K562 (cell line): ENCODE measurements around the gene SP100.

ENCODE experiments used
- AFF4 ChIP-seq: sonication (generic); formaldehyde crosslinking; IDR thresholded peaks from 2 replicates; pipeline ENCODE4 v1.8.0; 2023; ENCODE audit warnings: mild to moderate bottlenecking, missing genetic modification reagents
- CBX3 ChIP-seq, 2 experiments: IDR thresholded peaks; 1 replicate in 1 of 2; 2 replicates in 1 of 2; pipeline ENCODE4 v1.6.1; 2012; ENCODE audit warnings: inconsistent platforms in 2 of 2, low read length in 2 of 2, borderline replicate concordance in 1 of 2, control low read depth in 1 of 2
- CLOCK ChIP-seq: fragments of 250-450 bp; sonication (Bioruptor Pico); IDR thresholded peaks from 2 replicates; pipeline ENCODE4 v1.4.0; 2020; ENCODE audit warnings: mild to moderate bottlenecking, moderate library complexity, borderline replicate concordance
- CTCF ChIP-seq, 3 experiments: IDR thresholded peaks in 2 of 3; conservative IDR thresholded peaks in 1 of 3; 2 replicates each; pipeline ENCODE4 v1.5.1; 2011 to 2012; ENCODE audit warnings: low read length in 3 of 3, mild to moderate bottlenecking in 3 of 3, control low read depth in 2 of 3, improper control_type of control experiment in 1 of 3, inconsistent platforms in 1 of 3, low read depth in 1 of 3, mixed read lengths in 1 of 3, moderate library complexity in 1 of 3; ENCODE audit not compliant: insufficient read depth in 2 of 3
- REST ChIP-seq, 2 experiments: fragments of 450-650 bp; formaldehyde crosslinking in 1 of 2; IDR thresholded peaks; 2 replicates each; pipeline versions ENCODE4 v1.4.0 to v1.6.1; 2014 to 2020; ENCODE audit warnings: mild to moderate bottlenecking in 2 of 2, borderline replicate concordance in 1 of 2, low read depth in 1 of 2
- TCFL5 ChIP-seq: fragments of 250-450 bp; sonication (Bioruptor Pico); conservative IDR thresholded peaks from 2 replicates; pipeline ENCODE4 v1.6.1; 2021; ENCODE audit warnings: mild to moderate bottlenecking, moderate library complexity, matching md5 sums
- ZBTB2 ChIP-seq: fragments of 450-650 bp; IDR thresholded peaks from 2 replicates; pipeline ENCODE4 v1.6.1; 2016; ENCODE audit warnings: antibody characterized with exemption

GRCh38 chr2:230589497-230590015 lies 173.6 kb downstream of the SP100 start:
- TF ChIP-seq CBX3 (IDR thresholded peaks at IDR 0.05; ENCODE audit: borderline replicate concordance in 1 of 2, low read length in 2 of 2) (no peak), AFF4 (CRISPR knock-in tag) (no peak), TCFL5 (no peak), ZBTB2 (no peak), CLOCK (CRISPR knock-in tag) (no peak), CTCF (IDR thresholded peaks at IDR 0.05 in 2 of 3, conservative IDR thresholded peaks at IDR 0.05 in 1 of 3; ENCODE audit: insufficient read depth in 2 of 3, low read depth in 1 of 3, low read length in 3 of 3) (no peak), REST (IDR thresholded peaks at IDR 0.05; ENCODE audit: borderline replicate concordance) (no peak), REST (CRISPR knock-in tag; IDR thresholded peaks at IDR 0.05; ENCODE audit: low read depth) (no peak)
